Measurements from ENCODE around the gene EVA1A.
A peak's percentile ranks its signal among the peaks of the same experiment; 100 is the strongest.

EVA1A gene, protein sequence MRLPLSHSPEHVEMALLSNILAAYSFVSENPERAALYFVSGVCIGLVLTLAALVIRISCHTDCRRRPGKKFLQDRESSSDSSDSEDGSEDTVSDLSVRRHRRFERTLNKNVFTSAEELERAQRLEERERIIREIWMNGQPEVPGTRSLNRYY

GRCh38 chr2:75560768-75561565 lies at the start of gene EVA1A:
Gene EVA1A, minus strand, starts transcription at chr2:75560939. Its CDS starts 42,799 bp downstream, at chr2:75518140.
- no peak for DNase-seq (ENCODE audit: low read depth in 2 of 3, low spot score in 2 of 3)

GRCh38 chr2:75609937-75610508 lies 49.3 kb upstream of the EVA1A start:
- DNase-seq (ENCODE audit: low read depth in 2 of 3, low spot score in 2 of 3), result no peak

DNA sequence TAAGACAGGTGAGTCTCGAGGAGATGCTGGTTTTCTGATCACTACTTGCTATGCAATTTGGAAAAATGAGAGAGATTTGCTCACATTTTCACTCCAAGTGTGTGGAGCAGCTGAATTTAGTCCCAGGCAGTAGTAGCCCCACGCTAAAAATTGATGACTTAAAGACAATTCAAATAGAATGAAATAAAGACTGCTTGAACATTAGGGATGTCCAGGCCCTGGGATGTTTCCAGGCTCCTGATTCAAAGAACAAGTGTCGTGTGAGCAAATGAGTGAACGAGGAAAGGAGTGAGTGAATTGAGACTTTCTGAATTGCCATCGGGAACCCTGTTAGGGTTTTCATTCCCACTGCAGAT lies 48.6 kb upstream of the EVA1A start:
- no peak for DNase-seq (ENCODE audit: low read depth in 2 of 3, low spot score in 2 of 3)

DNA sequence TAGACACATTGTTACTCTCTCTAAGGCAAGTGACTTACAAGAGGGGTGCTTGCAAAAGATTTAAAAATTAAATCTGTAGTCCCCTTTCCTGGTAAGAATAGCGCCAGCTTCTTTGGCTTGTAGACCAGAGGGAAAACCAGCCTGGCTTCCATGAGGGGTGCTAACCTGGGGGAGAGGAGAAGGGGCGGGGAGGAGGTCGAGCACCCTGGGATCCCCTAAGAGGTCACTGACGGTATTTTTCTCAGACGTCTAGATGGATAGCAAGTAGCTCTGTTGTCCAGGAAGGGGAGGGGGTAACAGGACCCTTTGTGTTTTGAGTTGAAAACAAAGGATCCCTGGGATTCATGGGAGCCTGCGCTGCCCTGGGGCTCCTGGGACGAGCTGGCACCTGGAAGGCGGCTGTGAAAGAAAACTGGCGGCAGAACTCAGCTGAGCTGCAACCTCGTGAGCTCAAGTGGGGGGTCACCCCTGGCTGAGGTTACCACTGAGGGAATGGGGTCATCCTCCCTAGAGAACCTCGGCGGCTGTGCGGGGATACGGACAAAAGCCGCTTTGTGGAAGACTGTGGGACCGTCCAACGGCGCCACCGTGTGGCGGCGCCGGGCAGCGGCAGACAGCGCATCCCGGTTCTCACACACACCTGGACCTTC lies 48.1 kb upstream of the EVA1A start:
- peak; percentile 8 to 44 (median 31) for DNase-seq (ENCODE audit: low read depth in 2 of 3, low spot score in 2 of 3)

DNA sequence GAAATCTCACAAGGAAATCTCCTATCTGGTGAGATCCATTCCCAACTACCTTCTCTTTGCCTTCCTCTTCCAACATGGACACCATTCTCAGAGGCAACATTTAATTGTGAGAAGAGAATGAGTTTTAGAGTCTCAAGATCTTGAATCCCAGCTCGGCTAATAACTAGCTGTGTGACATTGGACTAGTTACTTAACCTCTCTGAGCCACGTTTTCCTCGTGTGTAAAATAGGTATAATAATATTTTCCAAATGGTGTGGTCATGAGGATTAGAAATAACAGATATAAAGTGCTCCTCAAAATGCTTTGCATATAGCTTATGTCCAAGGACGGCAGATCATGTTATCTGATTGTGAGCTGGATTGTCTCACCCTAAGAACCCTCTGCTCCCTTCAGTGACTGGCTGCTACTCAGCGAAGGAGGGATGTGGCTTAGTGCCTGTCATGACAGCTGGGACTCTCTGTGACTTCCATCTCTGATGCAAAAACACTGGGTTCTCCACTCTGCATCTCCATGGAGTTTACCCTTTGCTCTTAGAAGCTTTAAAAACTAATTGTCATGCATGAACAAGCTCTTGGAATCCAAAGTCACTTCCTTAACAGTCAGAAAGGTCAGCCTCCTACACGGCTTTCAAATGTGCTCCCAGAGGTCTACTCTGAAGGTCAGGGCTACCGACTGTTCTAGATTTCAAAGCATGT lies 47.4 kb upstream of the EVA1A start:
- DNase-seq (ENCODE audit: low read depth in 2 of 3, low spot score in 2 of 3), result no peak

DNA sequence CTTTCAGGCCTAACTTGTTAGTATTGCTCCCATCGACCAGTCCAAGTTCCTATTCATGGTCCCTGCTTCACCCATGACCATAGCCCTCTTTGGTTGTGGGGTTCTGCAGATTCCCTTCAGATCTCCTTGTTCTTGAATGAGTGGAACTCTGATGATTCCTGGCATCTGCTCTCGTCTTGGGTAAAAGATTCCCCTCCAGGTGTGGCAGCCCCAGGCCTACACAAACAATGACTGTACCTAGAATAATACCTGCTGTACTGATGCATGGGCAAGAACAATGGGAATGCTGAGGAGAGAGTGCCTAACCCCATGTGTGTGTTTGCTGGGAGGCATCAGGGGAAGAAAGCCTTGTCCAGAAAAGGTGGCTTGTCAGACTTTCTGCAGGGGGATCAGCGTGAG lies 46.7 kb upstream of the EVA1A start:
- no peak for DNase-seq (ENCODE audit: low read depth in 2 of 3, low spot score in 2 of 3)

GRCh38 chr2:75606761-75607399 lies 46.1 kb upstream of the EVA1A start:
- DNase-seq (ENCODE audit: low read depth in 2 of 3, low spot score in 2 of 3), result no peak

DNA sequence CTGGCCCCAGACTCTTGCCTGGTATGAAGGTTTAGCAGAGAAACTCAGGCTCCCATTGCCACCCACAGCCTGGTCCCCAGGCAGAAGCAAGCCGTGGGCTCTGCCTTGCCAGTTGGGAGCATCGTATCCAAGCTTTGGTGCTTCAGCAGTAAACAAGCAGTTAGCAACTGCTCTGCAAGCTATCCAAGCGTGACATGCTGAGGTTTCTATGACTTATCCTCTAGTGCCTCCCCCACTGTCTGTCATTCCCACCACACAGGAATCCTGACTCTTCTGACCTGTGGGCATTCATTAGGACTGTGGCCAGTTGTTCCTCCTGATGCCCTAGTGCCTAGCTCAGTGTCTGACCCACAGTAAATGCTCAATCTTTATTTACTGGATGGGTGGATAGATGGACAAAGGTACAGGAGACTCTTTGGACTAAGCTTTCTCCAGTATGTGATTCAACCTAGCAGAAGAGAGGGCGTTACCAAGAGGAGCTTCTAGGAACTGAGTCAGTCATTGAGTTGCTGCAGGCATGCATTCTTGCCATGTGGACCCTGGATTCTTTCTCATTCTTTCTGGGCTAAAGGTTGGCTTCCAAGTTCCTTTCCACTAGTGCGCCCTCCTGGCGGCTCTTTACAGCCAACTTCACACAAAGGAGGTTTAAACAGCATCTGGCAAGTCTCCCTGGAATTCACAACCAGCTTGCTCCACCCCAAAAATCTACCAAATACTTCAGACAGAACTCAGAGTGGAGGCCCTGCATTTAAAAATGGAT lies 45.2 kb upstream of the EVA1A start:
- no peak for DNase-seq (ENCODE audit: low read depth in 2 of 3, low spot score in 2 of 3)

- no peak for DNase-seq (ENCODE audit: low read depth in 2 of 3, low spot score in 2 of 3)
Observed at GRCh38 chr2:75604484-75604883, 43.7 kb upstream of the EVA1A start.

- DNase-seq (ENCODE audit: low read depth in 2 of 3, low spot score in 2 of 3), result no peak
Observed at GRCh38 chr2:75603477-75603876, 42.7 kb upstream of the EVA1A start.

DNA sequence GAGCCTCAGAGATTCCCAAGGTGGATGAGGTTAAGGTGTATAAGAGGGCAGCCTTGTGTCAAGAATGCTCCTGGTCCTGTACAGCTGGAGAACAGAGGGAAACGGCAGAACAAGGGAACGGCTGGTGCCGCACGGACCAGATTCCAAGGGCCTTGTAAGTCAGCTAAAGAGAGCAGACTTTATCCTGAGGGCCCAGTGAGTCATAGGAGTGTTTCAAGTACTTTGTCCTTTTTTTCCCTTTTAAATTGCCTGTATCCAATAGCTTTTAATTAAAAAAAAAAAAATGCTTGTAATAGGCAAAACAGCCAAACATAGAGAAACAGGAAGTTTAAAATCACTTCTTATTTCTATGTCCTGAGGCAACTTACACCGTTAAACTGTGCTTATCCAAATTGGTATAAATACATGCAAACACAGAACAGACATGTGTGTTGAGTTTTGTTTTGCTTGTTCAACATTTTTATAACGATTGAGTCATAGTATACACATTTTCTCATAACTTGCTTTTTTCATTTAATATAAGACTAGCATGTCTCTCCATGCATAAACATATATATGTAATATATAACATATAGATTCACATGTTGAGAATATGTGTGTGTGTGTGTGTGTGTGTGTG lies 42.1 kb upstream of the EVA1A start:
- DNase-seq (ENCODE audit: low read depth in 2 of 3, low spot score in 2 of 3), result no peak

- no peak for DNase-seq (ENCODE audit: low read depth in 2 of 3, low spot score in 2 of 3)
Observed at GRCh38 chr2:75600461-75601011, 39.8 kb upstream of the EVA1A start.

DNA sequence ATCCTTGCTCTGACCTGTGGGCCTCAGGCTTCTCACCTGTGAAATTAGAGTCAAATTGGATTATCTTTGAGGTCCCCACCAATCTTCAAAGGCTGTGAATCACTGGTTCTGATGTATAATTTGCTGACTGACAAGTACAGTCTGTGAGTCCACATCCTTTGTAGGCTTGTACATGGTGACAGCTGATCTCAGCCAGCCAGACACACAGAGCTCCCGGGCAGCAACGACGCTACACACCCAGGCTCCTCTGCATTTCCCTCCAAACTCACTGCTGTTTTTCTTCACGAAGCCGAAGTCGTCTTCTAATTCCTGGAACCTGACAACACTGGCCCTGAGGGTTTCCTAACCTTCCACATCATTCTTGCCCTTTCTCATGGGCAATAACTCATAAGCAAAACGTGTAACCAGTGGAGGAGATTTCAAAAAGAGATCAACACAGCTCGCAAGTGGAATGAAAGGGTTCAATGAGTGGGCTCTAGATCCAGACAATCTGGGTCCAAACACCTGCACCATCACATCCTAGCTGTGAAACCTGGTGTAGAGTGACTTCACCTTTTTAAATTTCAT lies 37.9 kb upstream of the EVA1A start:
- no peak for DNase-seq (ENCODE audit: low read depth in 2 of 3, low spot score in 2 of 3)

GRCh38 chr2:75597949-75598348 lies 37.2 kb upstream of the EVA1A start:
- DNase-seq (ENCODE audit: low read depth in 2 of 3, low spot score in 2 of 3), result no peak

GRCh38 chr2:75596784-75597183 lies 36.0 kb upstream of the EVA1A start:
- DNase-seq (ENCODE audit: low read depth in 2 of 3, low spot score in 2 of 3), result no peak

DNA sequence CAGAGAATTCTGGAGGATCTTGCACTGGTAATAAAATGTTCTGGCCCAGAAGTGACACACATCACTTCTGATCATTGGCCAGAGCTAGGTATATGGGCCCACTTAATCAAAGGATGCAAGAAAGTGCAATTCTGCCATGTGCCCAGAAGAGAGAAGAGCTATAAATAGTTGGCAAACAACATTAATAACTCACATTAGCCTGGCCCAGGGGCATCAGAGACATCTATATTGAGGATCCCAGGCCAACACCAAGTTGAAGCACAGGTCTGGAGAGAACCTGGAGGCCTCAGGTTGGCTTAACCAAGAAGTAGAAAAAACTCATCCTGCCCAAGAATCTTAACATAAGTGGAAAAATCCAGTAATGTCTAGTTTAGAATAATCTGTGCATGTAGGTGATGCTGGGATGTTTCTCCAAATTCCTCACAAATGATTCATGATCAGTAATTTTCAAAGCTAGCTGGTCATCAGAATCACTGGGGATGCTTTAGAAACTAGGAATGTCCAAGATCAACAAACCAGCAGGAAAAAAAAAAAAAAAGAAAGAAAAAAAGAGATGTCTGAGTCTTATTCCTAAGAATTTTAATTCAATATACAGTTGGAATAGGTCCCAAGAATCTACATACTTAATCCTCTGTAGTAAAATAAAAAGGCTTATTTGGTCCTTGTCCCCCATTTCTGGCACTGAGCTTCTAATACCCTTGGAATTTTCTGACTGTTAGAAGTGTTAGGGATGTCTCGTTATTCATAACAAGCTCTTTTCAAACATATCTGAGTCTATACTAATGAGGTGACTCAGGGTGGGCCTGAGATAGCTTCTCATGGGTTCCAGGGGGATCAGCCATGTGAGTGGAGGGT lies 35.0 kb upstream of the EVA1A start:
- no peak for DNase-seq (ENCODE audit: low read depth in 2 of 3, low spot score in 2 of 3)

GRCh38 chr2:75594596-75594995 lies 33.9 kb upstream of the EVA1A start:
- no peak for DNase-seq (ENCODE audit: low read depth in 2 of 3, low spot score in 2 of 3)

- DNase-seq (ENCODE audit: low read depth in 2 of 3, low spot score in 2 of 3), result no peak
Observed at GRCh38 chr2:75592888-75593287, 32.1 kb upstream of the EVA1A start.

Measured in activated CD8-positive, alpha-beta memory T cell treated with anti-CD3 and anti-CD28 coated beads for 48 hours (primary cell).